DMS53 treated with DMSO at 0.1 percent for 48 hours (cell line): ENCODE data around the gene DMXL2.
"Not testable (repeated sequence)": the region's sequence is repeated elsewhere in the genome, so short reads cannot be mapped to it uniquely, and the experiment has no call there.

Experiments used
- DNase-seq: peaks from one replicate; lab custom pipeline; 2025; ENCODE audit not compliant: unreplicated experiment; lab: John Stamatoyannopoulos, UW

DMXL2 gene

GRCh38 chr15:51424780-51425179 is 197.8 kb downstream of the DMXL2 start:
- DNase-seq, result no peak

- DNase-seq, result not testable (repeated sequence)
These were observed 199.5 kb downstream of the DMXL2 start for GRCh38 chr15:51423040-51423439.

GRCh38 chr15:51416129-51416528 is 206.4 kb downstream of the DMXL2 start:
- DNase-seq, result no peak

GRCh38 chr15:51414256-51414860 is 208.2 kb downstream of the DMXL2 start:
- DNase-seq, result no peak

- DNase-seq, result no peak
These were observed 216.7 kb downstream of the DMXL2 start for GRCh38 chr15:51405693-51406523.

GRCh38 chr15:51403946-51404695 is 218.4 kb downstream of the DMXL2 start:
- no peak for DNase-seq

GRCh38 chr15:51403072-51403878 is 219.3 kb downstream of the DMXL2 start:
- no peak for DNase-seq

- no peak for DNase-seq
These were observed 220.6 kb downstream of the DMXL2 start for GRCh38 chr15:51401872-51402517.

- DNase-seq, result no peak
These were observed 221.4 kb downstream of the DMXL2 start for GRCh38 chr15:51401051-51401780.

- DNase-seq, result no peak
These were observed 223.9 kb downstream of the DMXL2 start for GRCh38 chr15:51398626-51399025.
